Measurements from ENCODE around the gene PRG3. TPM values are rescaled to one million over a fixed set of nuclear protein-coding genes. Genes with fewer than 3 reads are reported as not detected.

Gene PRG3
- total RNA-seq, 1 experiment from 2014 or later, result not detected

GRCh38 chr11:57342702-57343101, 38.2 kb downstream of the PRG3 start:
- Histone ChIP-seq H2AFZ (no peak overlapping the region), H3K9me3 (ENCODE audit: insufficient read depth, low read depth) (no peaks in the 10 kb centered on the region), H3K27me3 (ENCODE audit: insufficient read depth, low read depth) (no peaks in the 10 kb centered on the region), H3K4me3 (no peak overlapping the region), H3K4me2 (no peak overlapping the region), H3K4me1 (replicated peaks; ENCODE audit: insufficient read depth) (peaks cover 12% of the 10 kb centered on the region), H3K36me3 (ENCODE audit: low read depth) (no peaks in the 10 kb centered on the region), H3F3A (ENCODE audit: insufficient read depth, low read depth) (no peaks in the 10 kb centered on the region; the same call in 1 of the 2 replicates), H3K9me2 (ENCODE audit: insufficient read depth) (no peaks in the 10 kb centered on the region), H3K79me2 (ENCODE audit: low read depth) (no peaks in the 10 kb centered on the region), H4K20me1 (ENCODE audit: insufficient read depth) (no peaks in the 10 kb centered on the region), H3K27ac (no peak overlapping the region)
- CTCF ChIA-PET, result no interaction called here
- no TSS peak for BruUV-seq (replicated peaks)
- TF ChIP-seq EZH2 (IDR thresholded peaks at IDR 0.05; ENCODE audit: low read depth), result no peak
- TF ChIP-seq CTCF (conservative IDR thresholded peaks at IDR 0.05), result no peak
- intact Hi-C loops (cut with micrococcal nuclease; ENCODE audit: unreplicated experiment), result no loop called here
- DNase-seq, result no peak
- POLR2A ChIA-PET (ENCODE audit: unreplicated experiment), result interaction anchor here (0.6 kb wide), 1 partner anchor 1188 kb away, joined by 3 read pairs; no protein-coding TSS in a partner anchor

- Histone ChIP-seq H3K79me2 (ENCODE audit: low read depth) (peaks cover under 1% of the 10 kb centered on the region; the same call in 1 of the 2 replicates), H4K20me1 (ENCODE audit: insufficient read depth) (no peaks in the 10 kb centered on the region), H2AFZ (no peak overlapping the region), H3K36me3 (ENCODE audit: low read depth) (no peaks in the 10 kb centered on the region), H3K4me3 (no peak overlapping the region), H3F3A (ENCODE audit: insufficient read depth, low read depth) (no peaks in the 10 kb centered on the region; the same call in 1 of the 2 replicates), H3K4me2 (no peak overlapping the region), H3K4me1 (replicated peaks; ENCODE audit: insufficient read depth) (peaks cover 14% of the 10 kb centered on the region), H3K9me2 (ENCODE audit: insufficient read depth) (no peaks in the 10 kb centered on the region), H3K9me3 (ENCODE audit: insufficient read depth, low read depth) (no peaks in the 10 kb centered on the region), H3K27ac (no peak overlapping the region), H3K27me3 (ENCODE audit: insufficient read depth, low read depth) (no peaks in the 10 kb centered on the region)
- TF ChIP-seq EZH2 (IDR thresholded peaks at IDR 0.05; ENCODE audit: low read depth) (no peak), CTCF (conservative IDR thresholded peaks at IDR 0.05) (no peak)
- ChIA-PET CTCF (interaction anchor here (0.6 kb wide), 1 partner anchor 139 kb away, joined by 3 read pairs; no protein-coding TSS in a partner anchor), POLR2A (ENCODE audit: unreplicated experiment) (no interaction called here)
- intact Hi-C loops (cut with micrococcal nuclease; ENCODE audit: unreplicated experiment), result no loop called here
- BruUV-seq (replicated peaks), result no TSS peak
- no peak for DNase-seq
These were observed 39.6 kb downstream of the PRG3 start for GRCh38 chr11:57341250-57341808.

GRCh38 chr11:57340039-57340615, 40.8 kb downstream of the PRG3 start:
- H3K79me2 ChIP-seq (ENCODE audit: low read depth), result peaks cover 10% of the 10 kb centered on the region
- H3K27ac ChIP-seq, result no peak overlapping the region
- POLR2A ChIA-PET (ENCODE audit: unreplicated experiment), result no interaction called here
- BruUV-seq (replicated peaks), result no TSS peak
- no peak overlapping the region for H3K4me2 ChIP-seq
- H3K4me1 ChIP-seq (replicated peaks; ENCODE audit: insufficient read depth), result peaks cover 19% of the 10 kb centered on the region
- no peak for DNase-seq
- intact Hi-C loops (cut with micrococcal nuclease; ENCODE audit: unreplicated experiment), result loop anchor here (1.0 kb wide), 1 partner anchor 224 kb away; no protein-coding TSS in a partner anchor
- no peaks in the 10 kb centered on the region for H3K27me3 ChIP-seq (ENCODE audit: insufficient read depth, low read depth)
- no peaks in the 10 kb centered on the region for H3K36me3 ChIP-seq (ENCODE audit: low read depth)
- no peaks in the 10 kb centered on the region for H4K20me1 ChIP-seq (ENCODE audit: insufficient read depth)
- CTCF ChIA-PET, result interaction anchor here (0.6 to 0.9 kb wide), 3 partner anchors 29 to 91 kb away, joined by 3 to 6 read pairs (median 3); no protein-coding TSS in a partner anchor
- no peaks in the 10 kb centered on the region for H3K9me3 ChIP-seq (ENCODE audit: insufficient read depth, low read depth)
- H3K4me3 ChIP-seq, result no peak overlapping the region
- H3K9me2 ChIP-seq (ENCODE audit: insufficient read depth), result no peaks in the 10 kb centered on the region
- no peak overlapping the region for H2AFZ ChIP-seq
- no peak for TF ChIP-seq EZH2 (IDR thresholded peaks at IDR 0.05; ENCODE audit: low read depth)
- no peak for TF ChIP-seq CTCF (conservative IDR thresholded peaks at IDR 0.05)
- no peaks in the 10 kb centered on the region; the same call in 1 of the 2 replicates for H3F3A ChIP-seq (ENCODE audit: insufficient read depth, low read depth)

Measured in PC-9 (cell line).